OCI-LY7 (cell line): ENCODE data around the gene TTLL1.

ENCODE experiments used
- EZH2phosphoT487 ChIP-seq: fragments of 200-600 bp; sonication (generic); IDR thresholded peaks from 2 replicates; pipeline ENCODE4 v1.6.1; 2018; ENCODE audit warnings: low read depth, borderline replicate concordance, mild to moderate bottlenecking, mixed run types, antibody characterized with exemption, low read length, moderate library complexity, mixed read lengths
- TF ChIP-seq, protein P1 (sequence below): fragments of 200-600 bp; sonication (generic); conservative IDR thresholded peaks from 2 replicates; pipeline ENCODE4 v1.5.1; 2014; ENCODE audit warnings: mild to moderate bottlenecking, antibody characterized with exemption, low read length, moderate library complexity, mixed read lengths

DNA sequence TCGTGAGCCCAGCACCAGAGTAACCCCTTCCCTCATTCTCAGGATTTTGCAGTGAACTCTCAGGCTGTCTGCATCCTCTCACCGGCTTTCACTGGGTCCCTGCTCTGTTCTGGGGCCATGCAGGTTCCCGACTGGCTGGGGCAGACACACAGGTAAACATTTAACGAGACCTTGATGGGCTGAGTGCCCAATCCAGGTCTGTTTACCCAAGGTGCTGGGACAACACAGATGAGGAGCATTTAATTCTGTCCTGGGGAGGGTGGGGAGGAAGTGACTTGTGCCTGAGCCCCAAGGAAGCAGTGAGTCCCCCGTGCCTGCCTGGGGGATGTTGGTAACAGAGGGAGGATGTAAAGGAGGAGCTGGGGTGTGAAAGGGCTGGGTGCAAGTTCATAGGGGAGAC lies 25.8 kb upstream of the TTLL1 start:
- TF ChIP-seq, protein P1, sequence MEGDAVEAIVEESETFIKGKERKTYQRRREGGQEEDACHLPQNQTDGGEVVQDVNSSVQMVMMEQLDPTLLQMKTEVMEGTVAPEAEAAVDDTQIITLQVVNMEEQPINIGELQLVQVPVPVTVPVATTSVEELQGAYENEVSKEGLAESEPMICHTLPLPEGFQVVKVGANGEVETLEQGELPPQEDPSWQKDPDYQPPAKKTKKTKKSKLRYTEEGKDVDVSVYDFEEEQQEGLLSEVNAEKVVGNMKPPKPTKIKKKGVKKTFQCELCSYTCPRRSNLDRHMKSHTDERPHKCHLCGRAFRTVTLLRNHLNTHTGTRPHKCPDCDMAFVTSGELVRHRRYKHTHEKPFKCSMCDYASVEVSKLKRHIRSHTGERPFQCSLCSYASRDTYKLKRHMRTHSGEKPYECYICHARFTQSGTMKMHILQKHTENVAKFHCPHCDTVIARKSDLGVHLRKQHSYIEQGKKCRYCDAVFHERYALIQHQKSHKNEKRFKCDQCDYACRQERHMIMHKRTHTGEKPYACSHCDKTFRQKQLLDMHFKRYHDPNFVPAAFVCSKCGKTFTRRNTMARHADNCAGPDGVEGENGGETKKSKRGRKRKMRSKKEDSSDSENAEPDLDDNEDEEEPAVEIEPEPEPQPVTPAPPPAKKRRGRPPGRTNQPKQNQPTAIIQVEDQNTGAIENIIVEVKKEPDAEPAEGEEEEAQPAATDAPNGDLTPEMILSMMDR = no peak
- no peak for TF ChIP-seq EZH2phosphoT487
